HG02981 (cell line): ENCODE measurements around the gene SP4.
A peak's percentile ranks its signal among the peaks of the same experiment; 100 is the strongest.

Source experiments
- ATAC-seq: cut with Tn5 transposase; IDR thresholded peaks from one replicate; pipeline ENCODE4 v1.9.1; 2021; ENCODE audit warnings: mild to moderate bottlenecking, moderate library complexity; ENCODE audit not compliant: unreplicated experiment

SP4 gene

DNA sequence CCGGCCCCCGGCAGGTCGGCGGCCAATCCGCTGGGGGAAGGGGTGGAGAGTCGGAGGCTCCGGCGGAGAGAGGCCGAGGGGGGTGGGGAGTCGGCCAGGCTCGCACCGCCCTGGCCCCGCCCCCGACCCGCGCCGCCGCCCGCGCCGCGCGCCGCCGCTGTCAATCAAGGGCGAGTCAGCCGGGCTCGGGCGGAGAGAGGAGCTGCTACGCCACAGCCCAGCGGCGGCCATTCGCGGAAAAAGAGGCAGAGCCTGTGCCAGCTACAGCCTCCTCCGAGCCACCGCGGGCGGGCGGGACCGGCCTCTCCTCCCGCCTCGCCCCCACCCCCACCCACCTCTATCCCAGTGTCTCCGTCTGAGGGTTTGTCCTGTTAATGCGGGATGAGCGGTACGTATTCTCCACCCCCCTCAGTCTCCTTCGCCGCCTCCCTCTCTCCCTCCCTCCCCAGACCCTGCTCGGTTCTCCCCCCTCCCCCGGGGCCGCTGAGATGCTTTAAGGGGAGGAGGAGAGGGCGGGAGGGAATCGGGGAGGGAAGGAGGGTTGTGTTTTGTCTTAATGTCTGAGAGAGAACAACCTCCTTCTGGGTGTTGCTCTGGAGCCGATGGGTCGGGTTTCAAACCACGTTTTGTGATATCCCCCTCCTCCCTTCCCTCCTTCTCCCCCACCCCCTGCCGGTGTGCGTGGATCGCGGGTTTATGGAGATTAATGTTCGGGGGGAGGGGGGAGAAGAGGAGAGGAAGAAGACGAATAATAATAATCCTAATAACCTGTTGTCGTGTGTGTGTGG lies at the start of gene SP4:
Gene SP4, plus strand, starts transcription at position 213 of the 788 bp plus-strand sequence. Its CDS starts 169 bp downstream, at position 382.
- ATAC-seq: peak; percentile 64

DNA sequence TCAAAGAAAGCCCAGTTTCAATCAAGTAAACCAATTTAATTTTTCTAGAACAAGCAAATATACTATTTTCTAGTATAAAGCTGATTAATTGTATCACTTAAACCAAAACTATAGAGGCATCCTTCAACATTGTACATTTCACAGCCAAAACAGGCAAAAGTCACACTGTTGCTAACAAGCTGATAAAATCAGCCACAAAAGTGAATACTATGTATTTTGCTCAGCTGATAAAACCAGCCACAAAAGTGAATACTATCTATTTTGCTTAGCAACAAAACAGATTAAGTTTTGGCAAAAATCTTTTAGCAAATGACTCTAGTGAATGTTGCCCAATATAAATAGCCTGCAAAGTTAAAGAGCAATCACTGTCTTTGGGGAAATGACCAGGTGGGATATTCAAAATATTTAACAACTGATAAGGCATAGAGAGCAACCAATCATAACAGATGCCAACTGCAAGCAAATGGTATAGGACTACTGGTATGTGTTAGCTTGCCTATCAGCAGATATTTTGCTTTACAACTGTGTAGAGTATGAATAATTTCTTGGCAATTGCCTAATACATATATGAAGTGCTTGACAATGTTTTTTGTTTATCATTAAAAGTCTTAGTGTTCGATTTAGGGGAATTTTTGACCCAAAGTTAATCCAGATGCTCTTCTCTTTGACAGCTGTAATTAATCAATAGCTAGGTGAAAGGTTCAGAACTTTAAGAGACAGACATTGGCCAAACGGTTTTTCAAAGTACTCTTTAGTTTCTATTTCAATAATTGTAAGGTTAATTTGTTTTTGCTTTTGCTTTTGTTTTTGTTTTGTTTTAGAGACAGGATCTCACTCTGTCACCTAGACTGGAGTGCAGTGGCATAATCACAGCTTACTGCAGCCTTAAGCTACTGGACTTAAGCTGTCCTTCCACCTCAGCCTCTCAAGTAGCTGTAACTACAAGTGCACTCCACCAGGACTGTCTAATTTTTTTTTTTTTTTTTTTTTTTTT lies 44.4 kb upstream of the SP4 start:
- ATAC-seq: peak; percentile 70

DNA sequence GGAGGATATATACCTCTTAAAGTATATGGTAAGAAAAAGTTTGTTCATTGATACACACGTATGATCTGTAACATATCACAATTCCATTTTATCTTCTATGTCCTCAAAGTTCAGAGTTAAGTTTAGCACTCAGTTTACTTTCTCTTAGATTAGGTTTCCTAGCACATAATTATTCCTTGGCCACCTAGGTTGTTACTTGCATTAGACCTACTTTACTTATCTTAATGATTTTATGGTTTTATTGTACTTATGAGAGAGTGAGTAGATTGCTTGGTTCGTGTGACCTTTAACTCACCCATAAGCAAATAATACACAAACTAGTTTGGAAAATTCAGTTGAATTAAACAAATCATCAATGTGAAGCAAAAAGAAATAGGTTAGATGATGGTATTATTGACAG lies 33.9 kb upstream of the SP4 start:
- ATAC-seq: no peak

DNA sequence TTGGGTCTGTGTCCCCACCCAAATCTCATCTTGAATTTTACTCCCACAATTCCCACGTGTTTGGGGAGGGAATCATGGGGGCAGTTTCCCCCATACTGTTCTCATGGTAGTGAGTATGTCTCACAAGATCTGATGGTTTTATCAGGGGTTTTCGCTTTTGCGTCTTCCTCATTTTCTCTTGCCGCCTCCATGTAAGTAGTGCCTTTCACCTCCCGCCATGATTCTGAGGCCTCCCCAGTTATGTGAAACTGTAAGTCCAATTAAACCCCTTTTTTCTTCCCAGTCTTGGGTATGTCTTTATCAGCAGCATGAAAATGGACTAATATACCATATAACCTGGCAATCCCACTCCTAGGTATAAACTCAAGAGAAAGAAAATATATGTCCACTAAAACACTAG lies 25.9 kb upstream of the SP4 start:
- ATAC-seq: no peak

GRCh38 chr7:21407796-21408480 lies 19.9 kb upstream of the SP4 start:
- no peak for ATAC-seq

DNA sequence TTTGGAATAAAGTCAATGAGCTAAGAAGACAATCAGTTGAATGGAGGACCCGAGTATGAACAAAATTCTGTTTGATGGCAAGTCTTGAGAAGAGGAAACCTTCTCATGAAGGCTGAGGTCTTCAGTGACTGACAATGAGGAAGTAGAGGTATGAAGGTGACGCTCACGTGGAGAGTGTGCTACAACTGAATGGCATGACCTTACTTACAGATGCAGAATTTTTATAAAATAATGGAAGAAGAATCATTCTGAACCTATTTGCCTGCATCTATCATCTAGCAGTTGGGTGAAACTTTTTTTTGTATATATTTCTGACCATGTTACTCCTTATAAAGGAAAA lies 19.4 kb upstream of the SP4 start:
- ATAC-seq: no peak

DNA sequence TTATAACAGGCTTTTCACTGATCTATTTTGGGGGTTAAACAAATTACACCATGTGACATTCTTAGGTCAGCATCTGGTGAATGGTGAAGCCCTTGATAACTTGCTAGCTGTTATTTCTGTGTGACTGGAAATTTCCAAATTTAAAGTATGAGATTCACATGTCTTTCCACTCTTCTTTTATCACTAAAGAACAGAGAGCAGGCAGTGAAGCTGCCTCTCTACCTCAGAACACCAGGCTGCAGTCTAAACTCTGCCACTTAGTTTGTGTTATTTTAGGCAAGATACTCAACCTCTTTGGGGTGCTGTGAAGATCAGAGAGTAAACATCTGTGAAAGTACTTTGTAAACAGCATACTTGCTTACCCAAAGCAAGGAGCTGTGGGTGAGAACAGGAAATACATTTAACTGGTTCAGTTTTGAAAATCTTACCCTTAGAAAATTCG lies 15.5 kb upstream of the SP4 start:
- ATAC-seq: no peak

DNA sequence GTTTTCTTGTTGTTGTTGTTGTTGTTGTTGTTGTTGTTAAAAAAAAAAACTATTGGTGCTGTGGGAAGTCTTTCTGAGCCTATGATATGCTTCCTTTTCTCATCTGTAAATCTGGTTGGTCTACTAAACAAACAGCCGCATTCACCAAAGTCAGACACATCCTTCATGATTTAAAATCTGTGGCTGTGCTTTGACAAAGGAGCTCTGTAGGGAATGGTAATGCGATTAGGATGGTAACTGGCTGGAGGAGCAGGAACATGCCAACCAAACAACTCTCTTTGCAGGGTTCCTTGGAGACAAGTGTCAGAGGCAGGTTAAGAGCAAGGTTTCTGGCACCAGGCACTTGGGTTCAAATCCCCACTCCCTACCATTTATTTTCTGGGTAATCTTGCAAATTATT lies 14.9 kb upstream of the SP4 start:
- ATAC-seq: no peak

DNA sequence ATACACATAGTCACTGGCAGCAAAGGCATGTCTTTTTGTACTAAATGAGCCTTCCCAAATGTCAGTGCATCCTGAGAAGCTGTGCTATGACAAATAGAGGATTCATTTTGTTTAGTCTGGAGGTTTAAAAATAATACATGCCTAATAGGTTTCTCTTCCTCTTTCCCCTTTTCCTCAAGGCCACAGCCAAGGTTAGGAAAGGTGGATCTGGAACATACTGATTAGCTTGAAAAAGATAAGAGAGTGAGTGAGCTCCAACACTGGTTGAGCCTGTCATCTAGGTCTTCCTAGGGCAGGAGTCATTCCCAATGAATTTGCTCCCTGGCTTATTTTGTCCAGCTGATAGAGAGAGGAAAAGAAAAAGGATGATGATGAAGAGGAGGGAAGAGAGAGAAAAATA lies 14.4 kb upstream of the SP4 start:
- no peak for ATAC-seq

- no peak for ATAC-seq
These were observed 13.0 kb upstream of the SP4 start for GRCh38 chr7:21414795-21415393.

GRCh38 chr7:21417647-21418046 lies 10.2 kb upstream of the SP4 start:
- ATAC-seq: no peak

DNA sequence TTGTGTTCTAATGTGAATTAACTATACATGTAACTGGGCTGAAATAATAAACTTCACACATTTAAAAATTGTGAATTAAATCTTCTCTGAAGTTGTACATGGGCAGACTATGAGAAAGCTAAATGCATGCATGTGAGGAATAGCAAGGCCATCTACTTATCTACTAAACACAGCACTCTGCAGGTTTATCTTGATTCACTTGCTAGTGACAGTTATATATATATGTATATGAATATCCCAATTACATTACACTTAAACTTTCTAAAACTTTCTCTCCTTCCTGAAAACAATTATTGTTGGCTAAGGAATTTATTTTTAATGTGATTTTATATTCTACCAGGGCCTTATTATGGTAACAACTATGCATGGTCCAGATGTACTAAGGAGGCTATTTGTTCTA lies 5.1 kb upstream of the SP4 start:
- ATAC-seq: no peak

GRCh38 chr7:21425290-21425689 lies 2.6 kb upstream of the SP4 start:
- no peak for ATAC-seq

DNA sequence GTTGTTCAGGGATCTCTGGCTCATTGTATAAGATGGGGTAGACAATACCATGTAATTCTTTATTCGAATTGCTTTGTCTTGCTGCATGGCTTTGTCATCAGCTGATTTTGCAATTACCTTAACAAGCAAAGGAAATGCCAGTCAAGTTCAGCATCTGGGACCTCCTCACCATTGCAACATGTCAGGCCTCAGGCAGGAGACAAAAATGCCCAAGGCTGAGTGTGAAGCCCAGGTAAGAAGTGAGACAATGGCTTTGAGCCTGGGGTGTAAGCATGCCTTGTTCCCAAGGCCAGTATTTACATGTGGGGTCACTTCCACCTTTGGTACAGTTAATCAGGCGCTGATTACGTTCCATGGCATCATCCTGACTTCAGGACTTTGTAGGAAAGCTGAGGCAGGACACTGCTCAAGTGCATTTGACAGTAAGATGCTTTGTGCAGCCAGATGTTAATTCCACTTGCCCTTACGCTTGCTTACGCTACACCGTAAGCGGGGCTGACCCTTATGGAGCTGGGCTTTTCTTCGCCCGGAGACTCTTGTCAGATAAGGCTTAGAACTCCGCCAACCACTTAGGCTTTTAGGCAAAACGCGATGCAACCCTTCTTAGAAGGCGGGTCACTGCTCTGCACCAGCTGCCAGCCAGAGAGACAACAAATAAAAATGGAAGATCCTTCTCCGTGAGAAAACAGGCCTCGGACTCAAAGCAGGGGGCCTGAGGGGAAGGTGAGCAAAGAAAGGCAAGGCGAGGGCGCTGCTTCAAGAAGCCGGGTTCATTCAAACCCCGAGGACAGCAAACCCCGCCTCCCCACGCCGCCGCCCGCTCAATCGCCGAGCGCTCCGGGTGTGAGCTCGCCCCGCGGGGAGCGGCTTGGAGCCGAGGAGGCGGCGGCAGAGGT lies 1.3 kb upstream of the SP4 start:
- no peak for ATAC-seq

GRCh38 chr7:21427182-21427870 lies 557 bp upstream of the SP4 start:
- ATAC-seq: peak; percentile 75

GRCh38 chr7:21428659-21428941 lies 717 bp downstream of the SP4 start:
- ATAC-seq: no peak

GRCh38 chr7:21429021-21429420 lies 1.1 kb downstream of the SP4 start:
- no peak for ATAC-seq

DNA sequence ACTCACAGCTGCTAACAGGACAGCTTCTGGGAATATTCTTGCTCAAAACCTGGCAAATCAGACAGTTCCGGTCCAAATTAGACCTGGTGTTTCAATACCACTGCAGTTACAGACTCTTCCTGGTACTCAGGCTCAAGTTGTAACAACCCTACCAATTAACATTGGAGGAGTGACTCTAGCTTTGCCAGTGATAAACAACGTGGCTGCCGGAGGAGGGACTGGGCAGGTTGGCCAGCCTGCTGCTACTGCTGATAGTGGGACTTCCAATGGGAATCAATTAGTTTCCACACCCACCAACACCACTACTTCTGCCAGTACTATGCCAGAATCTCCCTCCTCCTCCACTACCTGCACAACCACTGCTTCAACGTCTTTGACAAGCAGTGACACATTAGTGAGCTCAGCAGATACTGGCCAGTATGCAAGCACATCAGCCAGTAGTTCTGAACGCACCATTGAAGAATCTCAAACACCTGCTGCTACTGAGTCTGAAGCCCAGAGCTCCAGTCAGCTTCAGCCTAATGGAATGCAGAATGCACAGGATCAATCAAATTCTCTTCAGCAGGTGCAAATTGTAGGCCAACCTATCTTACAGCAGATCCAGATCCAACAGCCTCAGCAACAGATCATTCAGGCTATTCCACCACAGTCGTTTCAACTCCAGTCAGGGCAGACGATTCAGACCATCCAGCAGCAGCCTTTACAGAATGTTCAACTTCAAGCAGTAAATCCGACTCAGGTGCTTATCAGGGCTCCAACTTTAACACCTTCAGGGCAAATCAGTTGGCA lies 2.1 kb downstream of the SP4 start:
- no peak for ATAC-seq

GRCh38 chr7:21430575-21430954 lies 2.7 kb downstream of the SP4 start:
- ATAC-seq: no peak
